Thyroid gland (tissue), 4 donors: ENCODE measurements around the gene LILRB2. TPM values are rescaled to one million over a fixed set of nuclear protein-coding genes. Genes with fewer than 3 reads are reported as not detected.

Experiments used
- DNase-seq, 2 donors: peaks; one replicate each; pipeline ENCODE4 v3.0.0-alpha.2; 2019
- H3K27ac ChIP-seq, 3 donors: fragments of 200-600 bp; sonication (generic); 1 replicate in 2 of 3; 2 replicates in 1 of 3; pipeline ENCODE4 v1.5.1; 2016 to 2019; ENCODE audit warnings: mild to moderate bottlenecking in 1 of 3, moderate library complexity in 1 of 3
- H3K27me3 ChIP-seq: fragments of 200-600 bp; sonication (generic); one replicate; pipeline ENCODE4 v1.5.1; 2019
- H3K36me3 ChIP-seq, 2 donors: fragments of 200-600 bp; sonication (generic); one replicate each; pipeline ENCODE4 v1.5.1; 2016 to 2019
- H3K4me1 ChIP-seq, 2 donors: fragments of 200-600 bp; sonication (generic); one replicate each; pipeline ENCODE4 v1.5.1; 2017 to 2019
- H3K4me3 ChIP-seq, 3 donors: fragments of 200-600 bp; sonication (generic); replicated peaks in 1 of 3; 1 replicate in 2 of 3; 2 replicates in 1 of 3; pipeline ENCODE4 v1.5.1; 2016; ENCODE audit warnings: mild to moderate bottlenecking in 1 of 3
- H3K9me3 ChIP-seq: fragments of 200-600 bp; sonication (generic); one replicate; pipeline ENCODE4 v1.5.1; 2017
- POLR2A ChIP-seq, 2 donors: fragments of 450-650 bp; IDR thresholded peaks; one replicate each; pipeline ENCODE4 v1.6.1; 2017; ENCODE audit warnings: antibody characterized with exemption in 2 of 2, mild to moderate bottlenecking in 2 of 2, moderate library complexity in 1 of 2
- WGBS, 2 donors: methylation state at CpG; one replicate each; pipeline ENCODE4 v1.1.5; 2017; 5-methylcytosine and 5-hydroxymethylcytosine counted together
- intact Hi-C: fragments of 100-400 bp; cut with DNase I; formaldehyde crosslinking; loops from one replicate; pipeline ENCODE4 v1.15.1; 2023
- total RNA-seq, 4 donors: library from RNA; depleted of rRNA; stranded (reverse); fragments of >200 nt; gene quantifications; one replicate each; pipeline ENCODE4 v1.2.3, GENCODE V29; 2016
- TF ChIP-seq, protein P1 (sequence below), 6 experiments: fragments of 200-600 bp in 3 of 6; fragments of 450-650 bp in 3 of 6; sonication (generic) in 3 of 6; IDR thresholded peaks; one replicate each; pipeline ENCODE4 v1.5.1; 2016 to 2019; ENCODE audit warnings: antibody characterized with exemption in 6 of 6, mild to moderate bottlenecking in 2 of 6, inconsistent platforms in 1 of 6, moderate library complexity in 1 of 6

The LILRB2 gene
- total RNA-seq, 4 donors from 2014 or later = 0.67 to 2.0 (median 1.1) TPM

GRCh38 chr19:54305141-54305540 lies 24.2 kb upstream of the LILRB2 start:
- no peak for DNase-seq
- Histone ChIP-seq H3K4me3 (no peak overlapping the region), H3K4me1 (no peaks in the 10 kb centered on the region), H3K27ac (no peak overlapping the region), H3K9me3 (no peaks in the 10 kb centered on the region), H3K27me3 (no peaks in the 10 kb centered on the region), H3K36me3 (no peaks in the 10 kb centered on the region)
- WGBS, 2 donors = 81 to 85% methylated on average over 1 of the region's 1 CpG
- intact Hi-C loops = no loop called here
- no peak for TF ChIP-seq POLR2A (IDR thresholded peaks at IDR 0.05)
- TF ChIP-seq, protein P1, sequence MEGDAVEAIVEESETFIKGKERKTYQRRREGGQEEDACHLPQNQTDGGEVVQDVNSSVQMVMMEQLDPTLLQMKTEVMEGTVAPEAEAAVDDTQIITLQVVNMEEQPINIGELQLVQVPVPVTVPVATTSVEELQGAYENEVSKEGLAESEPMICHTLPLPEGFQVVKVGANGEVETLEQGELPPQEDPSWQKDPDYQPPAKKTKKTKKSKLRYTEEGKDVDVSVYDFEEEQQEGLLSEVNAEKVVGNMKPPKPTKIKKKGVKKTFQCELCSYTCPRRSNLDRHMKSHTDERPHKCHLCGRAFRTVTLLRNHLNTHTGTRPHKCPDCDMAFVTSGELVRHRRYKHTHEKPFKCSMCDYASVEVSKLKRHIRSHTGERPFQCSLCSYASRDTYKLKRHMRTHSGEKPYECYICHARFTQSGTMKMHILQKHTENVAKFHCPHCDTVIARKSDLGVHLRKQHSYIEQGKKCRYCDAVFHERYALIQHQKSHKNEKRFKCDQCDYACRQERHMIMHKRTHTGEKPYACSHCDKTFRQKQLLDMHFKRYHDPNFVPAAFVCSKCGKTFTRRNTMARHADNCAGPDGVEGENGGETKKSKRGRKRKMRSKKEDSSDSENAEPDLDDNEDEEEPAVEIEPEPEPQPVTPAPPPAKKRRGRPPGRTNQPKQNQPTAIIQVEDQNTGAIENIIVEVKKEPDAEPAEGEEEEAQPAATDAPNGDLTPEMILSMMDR (IDR thresholded peaks at IDR 0.05) = no peak

DNA sequence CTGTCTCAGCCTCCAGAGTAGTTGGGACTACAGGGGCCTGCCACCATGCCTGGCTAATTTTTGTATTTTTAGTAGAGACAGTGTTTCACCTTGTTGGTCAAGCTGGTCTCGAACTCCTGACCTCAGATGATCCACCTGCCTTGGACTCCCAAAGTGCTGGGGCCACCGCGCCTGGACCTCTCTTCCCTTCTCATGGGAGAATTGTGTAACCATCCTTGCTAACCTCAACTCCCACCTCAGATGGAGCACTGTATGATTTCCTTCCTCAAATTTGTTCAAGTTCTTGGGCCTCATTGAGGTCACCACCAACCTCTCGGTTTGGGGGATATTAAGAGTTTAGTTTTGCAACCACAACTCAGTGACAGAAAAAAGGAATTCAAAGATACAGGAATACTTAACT lies 21.3 kb upstream of the LILRB2 start:
- Histone ChIP-seq H3K27ac (no peak overlapping the region), H3K4me3 (no peak overlapping the region), H3K4me1 (no peaks in the 10 kb centered on the region), H3K36me3 (no peaks in the 10 kb centered on the region), H3K9me3 (no peaks in the 10 kb centered on the region), H3K27me3 (no peaks in the 10 kb centered on the region)
- intact Hi-C loops = no loop called here
- WGBS, 2 donors = 71 to 78% methylated on average over 4 of the region's 4 CpGs
- DNase-seq = no peak
- TF ChIP-seq POLR2A (IDR thresholded peaks at IDR 0.05) = no peak

DNA sequence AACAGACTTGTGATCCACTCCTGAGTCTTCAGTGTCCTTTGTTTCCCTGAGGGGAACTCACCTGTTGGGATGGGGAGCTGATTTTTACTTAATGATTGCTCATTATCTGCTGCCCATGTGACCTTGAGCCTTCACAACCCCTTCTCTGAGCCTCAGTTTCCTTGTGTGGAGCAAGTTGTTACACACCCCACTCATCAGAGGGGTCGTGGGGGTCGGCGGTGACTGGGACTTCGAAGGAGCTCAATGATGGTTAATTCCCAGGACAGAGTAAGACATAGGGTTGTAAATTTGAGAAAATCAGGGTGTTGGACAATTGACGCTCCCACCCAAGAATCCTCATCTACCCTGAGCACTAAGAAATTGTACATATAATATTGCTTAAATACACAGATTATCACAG lies 18.6 kb upstream of the LILRB2 start:
- Histone ChIP-seq H3K9me3 (no peaks in the 10 kb centered on the region), H3K27me3 (no peaks in the 10 kb centered on the region), H3K4me3 (no peak overlapping the region), H3K4me1 (no peaks in the 10 kb centered on the region), H3K27ac (no peak overlapping the region), H3K36me3 (no peaks in the 10 kb centered on the region)
- TF ChIP-seq, protein P1 (IDR thresholded peaks at IDR 0.05) = no peak
- no peak for TF ChIP-seq POLR2A (IDR thresholded peaks at IDR 0.05)
- intact Hi-C loops = no loop called here
- DNase-seq = no peak
- 80 to 90% methylated on average over 5 of the region's 5 CpGs for WGBS, 2 donors

- Histone ChIP-seq H3K36me3 (no peaks in the 10 kb centered on the region), H3K4me3 (no peak overlapping the region), H3K27ac (no peak overlapping the region), H3K27me3 (no peaks in the 10 kb centered on the region), H3K9me3 (no peaks in the 10 kb centered on the region), H3K4me1 (no peaks in the 10 kb centered on the region)
- TF ChIP-seq, protein P1 (IDR thresholded peaks at IDR 0.05) = no peak
- no peak for TF ChIP-seq POLR2A (IDR thresholded peaks at IDR 0.05)
- intact Hi-C loops = no loop called here
- DNase-seq = no peak
- 67% methylated on average over 7 of the region's 7 CpGs for WGBS, 2 donors
Measured at GRCh38 chr19:54299126-54299498, 18.2 kb upstream of the LILRB2 start.

DNA sequence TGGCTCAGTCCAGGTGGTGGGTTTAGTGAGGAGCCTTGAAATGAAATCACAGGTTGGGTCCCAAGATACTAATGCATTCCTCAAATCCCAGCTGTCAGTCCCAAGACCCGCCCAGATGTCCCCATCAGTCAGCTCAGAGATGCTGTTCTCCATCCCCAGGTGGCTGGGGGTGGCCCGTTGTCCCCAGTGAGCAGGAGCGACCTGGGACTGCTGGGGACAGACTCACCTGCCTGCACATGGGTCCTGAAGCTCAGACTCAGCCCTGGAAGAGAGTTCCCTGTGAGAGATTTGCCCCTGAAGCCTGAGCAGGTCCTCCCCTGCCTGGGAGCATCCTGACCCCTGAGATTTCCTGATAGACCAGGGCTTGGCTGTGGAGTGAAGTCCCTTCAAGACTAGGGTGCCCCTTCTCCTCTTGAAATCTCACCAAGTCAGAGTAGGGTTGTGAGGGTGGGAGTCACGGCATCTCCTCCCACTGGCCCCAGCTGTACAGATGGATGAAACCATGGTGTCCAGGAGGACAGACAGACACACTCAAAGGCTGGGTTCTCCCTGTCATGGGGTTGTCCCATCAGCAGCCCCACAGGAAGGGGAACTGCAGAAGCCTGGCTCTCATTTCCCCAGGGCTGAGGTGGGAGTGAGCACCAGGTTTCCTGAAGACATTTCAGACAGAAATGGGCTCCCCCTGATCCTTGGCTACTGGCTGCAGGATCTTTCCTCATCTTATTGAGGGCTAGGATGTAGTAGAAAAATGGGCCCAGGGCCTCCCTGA lies 17.6 kb upstream of the LILRB2 start:
- intact Hi-C loops = no loop called here
- TF ChIP-seq, protein P1 (IDR thresholded peaks at IDR 0.05) = no peak
- TF ChIP-seq POLR2A (IDR thresholded peaks at IDR 0.05) = no peak
- Histone ChIP-seq H3K4me1 (no peaks in the 10 kb centered on the region), H3K27ac (no peak overlapping the region), H3K9me3 (no peaks in the 10 kb centered on the region), H3K27me3 (no peaks in the 10 kb centered on the region), H3K36me3 (no peaks in the 10 kb centered on the region), H3K4me3 (no peak overlapping the region)
- DNase-seq = no peak
- 4% methylated on average over 3 of the region's 4 CpGs; no CpG with 5 or more reads in 1 of the 2 donors for WGBS, 2 donors
